ENCODE data around the gene FBLN2. TPM values are rescaled to one million over a fixed set of nuclear protein-coding genes. Genes with fewer than 3 reads are reported as not detected.

The FBLN2 gene
- total and polyA plus RNA-seq, 7 donors = 12.8 to 59.4 (median 24.9) TPM

- no peak overlapping the region for H3K4me3 ChIP-seq
- no peak for TF ChIP-seq CTCF (IDR thresholded peaks at IDR 0.05)
- WGBS, 3 donors = 75 to 76% (median 76%) methylated on average over 8 of the region's 8 CpGs
- H3K27me3 ChIP-seq (ENCODE audit: insufficient read depth in 3 of 3, low read length in 2 of 3) = peaks cover 0 to 13% (median 4%) of the 10 kb centered on the region in 3 donors
- H3K36me3 ChIP-seq (ENCODE audit: insufficient read depth in 1 of 2, low read depth in 1 of 2) = no peaks in the 10 kb centered on the region
- H3K27ac ChIP-seq = no peak overlapping the region
- DNase-seq (no peak), ATAC-seq (no peak)
- no peaks in the 10 kb centered on the region for H3K4me1 ChIP-seq
- intact Hi-C loops (cut with DNase I) = no loop called here
- no peaks in the 10 kb centered on the region for H3K9me3 ChIP-seq
These were observed 9.3 kb upstream of the FBLN2 start for GRCh38 chr3:13539671-13540070.

- no peak overlapping the region for H3K4me3 ChIP-seq
- ATAC-seq = peak in 2 of 4 donors; percentile 35 to 54
- H3K9me3 ChIP-seq = no peaks in the 10 kb centered on the region
- peak; percentile 56 to 77 for DNase-seq
- H3K27ac ChIP-seq = no peak overlapping the region
- peaks cover 0 to 10% (median 4%) of the 10 kb centered on the region in 3 donors for H3K27me3 ChIP-seq (ENCODE audit: insufficient read depth in 3 of 3, low read length in 2 of 3)
- H3K4me1 ChIP-seq = no peaks in the 10 kb centered on the region
- intact Hi-C loops (cut with DNase I) = no loop called here
- no peaks in the 10 kb centered on the region for H3K36me3 ChIP-seq (ENCODE audit: insufficient read depth in 1 of 2, low read depth in 1 of 2)
- TF ChIP-seq CTCF (IDR thresholded peaks at IDR 0.05) = no peak
- 60 to 66% (median 66%) methylated on average over 4 of the region's 4 CpGs for WGBS, 3 donors
These were observed 8.5 kb upstream of the FBLN2 start for GRCh38 chr3:13540297-13540995.

- no peak for TF ChIP-seq CTCF (IDR thresholded peaks at IDR 0.05)
- Histone ChIP-seq H3K9me3 (no peaks in the 10 kb centered on the region), H3K4me1 (no peaks in the 10 kb centered on the region), H3K4me3 (no peak overlapping the region), H3K36me3 (ENCODE audit: insufficient read depth in 1 of 2, low read depth in 1 of 2) (no peaks in the 10 kb centered on the region), H3K27ac (no peak overlapping the region), H3K27me3 (ENCODE audit: insufficient read depth in 3 of 3, low read length in 2 of 3) (peaks cover 0 to 4% (median 0%) of the 10 kb centered on the region in 3 donors)
- DNase-seq (no peak), ATAC-seq (no peak)
- 60 to 80% (median 63%) methylated on average over 3 of the region's 3 CpGs for WGBS, 3 donors
- intact Hi-C loops (cut with DNase I) = no loop called here
These were observed 7.2 kb upstream of the FBLN2 start for GRCh38 chr3:13541691-13542090.

GRCh38 chr3:13542142-13542541, 6.8 kb upstream of the FBLN2 start:
- TF ChIP-seq CTCF (IDR thresholded peaks at IDR 0.05) = no peak

GRCh38 chr3:13543253-13543652, 5.7 kb upstream of the FBLN2 start:
- DNase-seq (peak; percentile 84 to 90), ATAC-seq (peak; percentile 57 to 78 (median 72))
- intact Hi-C loops (cut with DNase I) = no loop called here
- no peak overlapping the region for H3K4me3 ChIP-seq
- H3K36me3 ChIP-seq (ENCODE audit: insufficient read depth in 1 of 2, low read depth in 1 of 2) = no peaks in the 10 kb centered on the region
- no peak overlapping the region for H3K27ac ChIP-seq
- no peaks in the 10 kb centered on the region for H3K4me1 ChIP-seq
- no peak for TF ChIP-seq CTCF (IDR thresholded peaks at IDR 0.05)
- WGBS, 3 donors = 54 to 79% (median 60%) methylated on average over 5 of the region's 5 CpGs
- H3K27me3 ChIP-seq (ENCODE audit: insufficient read depth in 3 of 3, low read length in 2 of 3) = peaks cover 0 to 12% (median 0%) of the 10 kb centered on the region in 3 donors
- H3K9me3 ChIP-seq = no peaks in the 10 kb centered on the region

More at GRCh38 chr3:13542142-13542541, 6.8 kb upstream of the FBLN2 start:
- Histone ChIP-seq H3K9me3 (no peaks in the 10 kb centered on the region), H3K4me1 (no peaks in the 10 kb centered on the region), H3K27me3 (ENCODE audit: insufficient read depth in 3 of 3, low read length in 2 of 3) (peaks cover 0 to 2% (median 0%) of the 10 kb centered on the region in 3 donors), H3K36me3 (ENCODE audit: insufficient read depth in 1 of 2, low read depth in 1 of 2) (no peaks in the 10 kb centered on the region), H3K27ac (no peak overlapping the region), H3K4me3 (no peak overlapping the region)
- ATAC-seq (no peak), DNase-seq (no peak)
- WGBS, 3 donors = 88 to 90% (median 90%) methylated on average over 3 of the region's 3 CpGs
- intact Hi-C loops (cut with DNase I) = no loop called here
